ENCODE measurements around the gene CASZ1. TPM values are rescaled to one million over a fixed set of nuclear protein-coding genes. Genes with fewer than 3 reads are reported as not detected.

Gene CASZ1
- total RNA-seq, 4 donors from 2014 or later, result 22.1 to 47.4 (median 28.0) TPM

DNA sequence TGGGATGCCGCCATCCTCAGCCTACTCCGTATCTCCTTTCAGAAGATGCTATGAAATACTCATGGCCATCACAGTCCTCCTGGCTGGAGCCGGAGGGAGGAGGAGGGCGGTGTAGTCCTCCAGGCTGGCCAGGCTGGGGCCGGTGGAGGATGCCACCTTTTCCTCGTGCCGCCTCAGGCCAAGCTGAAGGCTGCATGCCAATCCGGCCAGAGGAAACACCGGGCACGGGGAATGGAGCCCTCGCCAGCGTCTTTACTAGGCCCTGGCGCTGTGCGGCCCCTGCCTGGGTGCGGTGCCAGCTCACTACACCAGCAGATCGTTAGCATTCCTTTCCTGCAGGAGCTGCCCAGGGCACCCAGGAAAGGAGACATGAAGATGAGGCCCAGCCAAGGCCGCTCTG, 70.1 kb downstream of the CASZ1 start:
- Histone ChIP-seq H3K27me3 (no peaks in the 10 kb centered on the region), H3K4me3 (no peak overlapping the region), H3K27ac (peak overlapping the region in 3 of 4 donors; percentile 78 to 84 (median 79)), H3K36me3 (no peaks in the 10 kb centered on the region), H3K4me1 (peaks cover 0 to 56% (median 22%) of the 10 kb centered on the region in 3 donors), H3K9me3 (no peaks in the 10 kb centered on the region)
- ATAC-seq, result peak; percentile 65
- 61 to 94% methylated on average over 2 to 3 of the region's 17 CpGs for WGBS, 2 donors (ENCODE audit: low coverage in 1 of 2)
- TF ChIP-seq EP300 (IDR thresholded peaks at IDR 0.05) (no peak), POLR2AphosphoS5 (IDR thresholded peaks at IDR 0.05) (peak; percentile 45)

- H3K36me3 ChIP-seq, result no peaks in the 10 kb centered on the region
- no peaks in the 10 kb centered on the region for H3K9me3 ChIP-seq
- H3K27ac ChIP-seq, result peak overlapping the region; percentile 44 to 84 (median 78)
- TF ChIP-seq POLR2AphosphoS5 (IDR thresholded peaks at IDR 0.05) (peak; percentile 13), CTCF (IDR thresholded peaks at IDR 0.05) (no peak)
- no peaks in the 10 kb centered on the region for H3K27me3 ChIP-seq
- no peak overlapping the region for H3K4me3 ChIP-seq
- H3K4me1 ChIP-seq, result peaks cover 0 to 56% (median 22%) of the 10 kb centered on the region in 3 donors
- 37 to 49% methylated on average over 7 to 9 of the region's 21 CpGs for WGBS, 2 donors (ENCODE audit: low coverage in 1 of 2)
- ATAC-seq, result peak; percentile 10
Observed at GRCh38 chr1:10724948-10725847, 71.2 kb downstream of the CASZ1 start.

- peaks cover 0 to 56% (median 22%) of the 10 kb centered on the region in 3 donors for H3K4me1 ChIP-seq
- H3K27ac ChIP-seq, result peak overlapping the region; percentile 44 to 84 (median 78)
- no peaks in the 10 kb centered on the region for H3K27me3 ChIP-seq
- H3K9me3 ChIP-seq, result no peaks in the 10 kb centered on the region
- H3K4me3 ChIP-seq, result no peak overlapping the region
- H3K36me3 ChIP-seq, result no peaks in the 10 kb centered on the region
- TF ChIP-seq EP300 (IDR thresholded peaks at IDR 0.05), result no peak
- no peak for TF ChIP-seq CTCF (IDR thresholded peaks at IDR 0.05)
- TF ChIP-seq POLR2A (IDR thresholded peaks at IDR 0.05), result no peak
- TF ChIP-seq POLR2AphosphoS5 (IDR thresholded peaks at IDR 0.05), result no peak
- no peak for ATAC-seq
- WGBS, 2 donors (ENCODE audit: low coverage in 1 of 2), result 91 to 100% methylated on average over 1 to 4 of the region's 4 CpGs
Observed at GRCh38 chr1:10724511-10724910, 71.9 kb downstream of the CASZ1 start.

- peaks cover 0 to 56% (median 22%) of the 10 kb centered on the region in 3 donors for H3K4me1 ChIP-seq
- H3K4me3 ChIP-seq, result no peak overlapping the region
- H3K27ac ChIP-seq, result peak overlapping the region; percentile 44 to 84 (median 78)
- no peaks in the 10 kb centered on the region for H3K9me3 ChIP-seq
- 24 to 27% methylated on average over 7 to 11 of the region's 12 CpGs for WGBS, 2 donors (ENCODE audit: low coverage in 1 of 2)
- no peak for TF ChIP-seq EP300 (IDR thresholded peaks at IDR 0.05)
- TF ChIP-seq POLR2AphosphoS5 (IDR thresholded peaks at IDR 0.05), result peak; percentile 57
- no peak for TF ChIP-seq CTCF (IDR thresholded peaks at IDR 0.05)
- no peaks in the 10 kb centered on the region for H3K27me3 ChIP-seq
- H3K36me3 ChIP-seq, result no peaks in the 10 kb centered on the region
- peak; percentile 55 for ATAC-seq
Observed at GRCh38 chr1:10724052-10724494, 72.4 kb downstream of the CASZ1 start.

DNA sequence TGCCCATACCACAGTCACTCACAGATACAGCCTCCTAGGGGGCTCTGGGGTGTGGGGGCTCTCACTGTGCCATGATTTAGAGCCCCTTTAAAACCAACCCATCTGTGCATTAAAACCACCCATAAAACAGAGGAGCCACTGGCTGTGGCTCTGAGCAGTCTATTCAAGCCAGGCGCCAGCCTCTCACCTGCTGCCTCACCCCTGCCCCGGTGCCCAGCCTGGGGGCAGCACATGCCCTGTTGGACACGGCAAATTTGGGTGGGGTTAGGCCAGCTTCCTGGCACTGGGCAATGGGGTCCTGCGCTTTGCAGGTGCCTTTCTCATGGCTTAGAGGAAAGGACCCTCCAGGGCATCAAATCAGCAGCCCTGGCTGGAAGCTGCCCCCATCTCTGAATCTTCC, 73.1 kb downstream of the CASZ1 start:
- H3K4me1 ChIP-seq, result peaks cover 0 to 56% (median 22%) of the 10 kb centered on the region in 3 donors
- ATAC-seq, result no peak
- H3K27ac ChIP-seq, result peak overlapping the region in 3 of 4 donors; percentile 78 to 84 (median 79)
- WGBS, 2 donors (ENCODE audit: low coverage in 1 of 2), result 100% methylated on average over 1 of the region's 4 CpGs; no CpG with 5 or more reads in 1 of the 2 donors
- no peak overlapping the region for H3K4me3 ChIP-seq
- H3K27me3 ChIP-seq, result no peaks in the 10 kb centered on the region
- no peaks in the 10 kb centered on the region for H3K36me3 ChIP-seq
- H3K9me3 ChIP-seq, result no peaks in the 10 kb centered on the region
- no peak for TF ChIP-seq POLR2A (IDR thresholded peaks at IDR 0.05)
- no peak for TF ChIP-seq POLR2AphosphoS5 (IDR thresholded peaks at IDR 0.05)
- TF ChIP-seq EP300 (IDR thresholded peaks at IDR 0.05), result no peak
- no peak for TF ChIP-seq CTCF (IDR thresholded peaks at IDR 0.05)
